HCT116 (cell line): ENCODE data around the gene TFB2M. TPM values are rescaled to one million over a fixed set of nuclear protein-coding genes. Genes with fewer than 3 reads are reported as not detected.

Experiments
- ATAC-seq: fragments of 200-7000 bp; cut with Tn5 transposase; 2 replicates; pipeline ENCODE4 v1.9.1; 2020; ENCODE audit warnings: mild to moderate bottlenecking, moderate library complexity
- BruUV-seq: library from RNA; stranded (reverse); fragments of 400-500 nt; replicated peaks from 2 replicates; lab custom pipeline; 2021; lab: Mats Ljungman, UMichigan
- CTCF ChIA-PET: fragments of 300-600 bp; sonication (Branson Sonifier 250); formaldehyde crosslinking; loops from one replicate; lab custom pipeline; 2021; ENCODE audit warnings: antibody characterized with exemption; lab: Charles Lee
- POLR2A ChIA-PET: fragments of 300-600, 350-600 bp; sonication (Branson Sonifier 250); formaldehyde crosslinking; loops from one replicate; lab custom pipeline; 2021; ENCODE audit warnings: antibody characterized with exemption; lab: Charles Lee
- RAD21 ChIA-PET, 2 experiments: fragments of 300-600 bp; sonication (Branson Sonifier 250); formaldehyde crosslinking; loops; one replicate each; lab custom pipeline; 2023; ENCODE audit warnings: low total read pairs in 2 of 2; ENCODE audit not compliant: uncharacterized antibody in 2 of 2, unreplicated experiment in 2 of 2, low non-redundant PET in 1 of 2; lab: Charles Lee
- DNase-seq: peaks from one replicate; pipeline ENCODE4 v3.0.0-alpha.2; 2010; ENCODE audit warnings: low read depth, low spot score
- H2AFZ ChIP-seq: fragments of 200-600 bp; shearing (Covaris generic), sonication (generic); 2 replicates; pipeline ENCODE4 v1.6.1; 2017; ENCODE audit warnings: low read depth, mixed run types, mixed read lengths, antibody characterized with exemption, low read length; ENCODE audit not compliant: poor library complexity, severe bottlenecking
- H3K27ac ChIP-seq: 2 replicates; pipeline ENCODE4 v1.5.1; 2012; ENCODE audit warnings: low read depth, low read length
- H3K27me3 ChIP-seq: fragments of 200-600 bp; sonication (generic); 2 replicates; pipeline ENCODE4 v1.6.1; 2016; ENCODE audit warnings: mixed run types, low read length, mixed read lengths; ENCODE audit not compliant: insufficient read depth
- H3K36me3 ChIP-seq, 2 experiments: fragments of 200-500 bp in 1 of 2; fragments of 200-600 bp in 1 of 2; sonication (Bioruptor generic) in 1 of 2; sonication (generic) in 1 of 2; 2 replicates each; pipeline versions ENCODE4 v1.5.1 to v1.6.1; 2014 to 2016; ENCODE audit warnings: low read length in 2 of 2, inconsistent platforms in 1 of 2, mixed read lengths in 1 of 2, mixed run types in 1 of 2; ENCODE audit not compliant: insufficient read depth in 2 of 2, control insufficient read depth in 1 of 2
- H3K4me1 ChIP-seq, 2 experiments: fragments of 200-600 bp in 1 of 2; sonication (generic) in 1 of 2; 2 replicates each; pipeline versions ENCODE4 v1.5.1 to v1.6.1; 2012 to 2017; ENCODE audit warnings: low read length in 2 of 2, inconsistent platforms in 1 of 2, mild to moderate bottlenecking in 1 of 2, mixed read lengths in 1 of 2, mixed run types in 1 of 2, moderate library complexity in 1 of 2; ENCODE audit not compliant: insufficient read depth in 2 of 2, control insufficient read depth in 1 of 2
- H3K4me2 ChIP-seq: fragments of 200-600 bp; sonication (generic); 2 replicates; pipeline ENCODE4 v1.6.1; 2017; ENCODE audit warnings: mixed run types, low read length, mixed read lengths
- H3K4me3 ChIP-seq, 2 experiments: fragments of 200-600 bp in 1 of 2; sonication (generic) in 1 of 2; replicated peaks in 1 of 2; 2 replicates each; pipeline ENCODE4 v1.5.1; 2011 to 2016; ENCODE audit warnings: low read length in 2 of 2, control low read depth in 1 of 2, low read depth in 1 of 2, mild to moderate bottlenecking in 1 of 2, mixed read lengths in 1 of 2, mixed run types in 1 of 2
- H3K79me2 ChIP-seq: fragments of 200-600 bp; sonication (generic); 2 replicates; pipeline ENCODE4 v1.6.1; 2017; ENCODE audit warnings: mild to moderate bottlenecking, mixed run types, low read length, moderate library complexity, mixed read lengths; ENCODE audit not compliant: insufficient read depth
- H3K9ac ChIP-seq: fragments of 200-600 bp; sonication (generic); 2 replicates; pipeline ENCODE4 v1.6.1; 2016; ENCODE audit warnings: low read length, mixed read lengths
- H3K9me2 ChIP-seq: fragments of 200-600 bp; sonication (generic), shearing (Covaris generic); 2 replicates; pipeline ENCODE4 v1.6.1; 2017; ENCODE audit warnings: mixed run types, mild to moderate bottlenecking, moderate library complexity; ENCODE audit not compliant: insufficient read depth
- H3K9me3 ChIP-seq, 2 experiments: fragments of 200-500 bp in 1 of 2; fragments of 200-600 bp in 1 of 2; sonication (Bioruptor generic) in 1 of 2; sonication (generic) in 1 of 2; 2 replicates each; pipeline ENCODE4 v1.6.1; 2014 to 2017; ENCODE audit warnings: low read length in 2 of 2, mixed read lengths in 2 of 2, inconsistent platforms in 1 of 2, low read depth in 1 of 2, mild to moderate bottlenecking in 1 of 2, mixed run types in 1 of 2, moderate library complexity in 1 of 2; ENCODE audit not compliant: control insufficient read depth in 1 of 2, insufficient read depth in 1 of 2
- H4K20me1 ChIP-seq: fragments of 200-600 bp; sonication (generic), shearing (Covaris generic); 2 replicates; pipeline ENCODE4 v1.6.1; 2017; ENCODE audit warnings: mixed run types, mild to moderate bottlenecking, moderate library complexity; ENCODE audit not compliant: insufficient read depth
- ATF3 ChIP-seq: IDR thresholded peaks from 2 replicates; pipeline ENCODE4 v1.6.1; 2012
- CBX3 ChIP-seq: IDR thresholded peaks from 2 replicates; pipeline ENCODE4 v1.6.1; 2012; ENCODE audit warnings: low read depth
- CEBPB ChIP-seq: IDR thresholded peaks from 2 replicates; pipeline ENCODE4 v1.6.1; 2012; ENCODE audit warnings: low read depth
- CTCF ChIP-seq, 3 experiments: fragments of 200-600 bp in 1 of 3; sonication (generic) in 1 of 3; IDR thresholded peaks in 2 of 3; conservative IDR thresholded peaks in 1 of 3; 2 replicates each; pipeline ENCODE4 v1.5.1; 2012 to 2017; ENCODE audit warnings: low read depth in 2 of 3, low read length in 2 of 3, antibody characterized with exemption in 1 of 3, borderline replicate concordance in 1 of 3, control low read depth in 1 of 3, mild to moderate bottlenecking in 1 of 3, mixed read lengths in 1 of 3, mixed run types in 1 of 3, moderate library complexity in 1 of 3; ENCODE audit not compliant: insufficient read depth in 1 of 3
- EGR1 ChIP-seq: IDR thresholded peaks from 2 replicates; pipeline ENCODE4 v1.6.1; 2012; ENCODE audit warnings: low read depth
- ELF1 ChIP-seq: IDR thresholded peaks from 2 replicates; pipeline ENCODE4 v1.6.1; 2012; ENCODE audit warnings: low read depth, borderline replicate concordance
- EZH2phosphoT487 ChIP-seq: fragments of 200-600 bp; IDR thresholded peaks from 2 replicates; pipeline ENCODE4 v1.6.1; 2018; ENCODE audit warnings: antibody characterized with exemption, borderline replicate concordance
- FOSL1 ChIP-seq: IDR thresholded peaks from 2 replicates; pipeline ENCODE4 v1.6.1; 2012; ENCODE audit warnings: low read depth
- JUND ChIP-seq: IDR thresholded peaks from 2 replicates; pipeline ENCODE4 v1.6.1; 2012
- MAX ChIP-seq: IDR thresholded peaks from 2 replicates; pipeline ENCODE4 v1.6.1; 2012
- POLR2A ChIP-seq: IDR thresholded peaks from 2 replicates; pipeline ENCODE4 v1.7.0; 2011; ENCODE audit warnings: borderline replicate concordance; ENCODE audit not compliant: insufficient read depth, insufficient read length; ENCODE audit errors: extremely low read depth
- RAD21 ChIP-seq: IDR thresholded peaks from 2 replicates; pipeline ENCODE4 v1.6.1; 2012; ENCODE audit warnings: low read depth, mild to moderate bottlenecking
- REST ChIP-seq: IDR thresholded peaks from 2 replicates; pipeline ENCODE4 v1.6.1; 2012; ENCODE audit warnings: low read depth
- SP1 ChIP-seq: IDR thresholded peaks from 2 replicates; pipeline ENCODE4 v1.6.1; 2012; ENCODE audit warnings: low read depth
- SRF ChIP-seq: IDR thresholded peaks from 2 replicates; pipeline ENCODE4 v1.6.1; 2012; ENCODE audit warnings: low read depth
- TCF7L2 ChIP-seq: IDR thresholded peaks from 2 replicates; pipeline ENCODE4 v1.7.0; 2011; ENCODE audit warnings: borderline replicate concordance, inconsistent platforms; ENCODE audit not compliant: insufficient read depth, insufficient read length; ENCODE audit errors: extremely low read depth
- YY1 ChIP-seq: IDR thresholded peaks from 2 replicates; pipeline ENCODE4 v1.6.1; 2011; ENCODE audit warnings: low read length, low read depth, moderate library complexity, mild to moderate bottlenecking; ENCODE audit not compliant: insufficient replicate concordance; ENCODE audit errors: extremely low read depth
- ZBTB33 ChIP-seq: IDR thresholded peaks from 2 replicates; pipeline ENCODE4 v1.6.1; 2011; ENCODE audit warnings: mild to moderate bottlenecking, low read length, moderate library complexity; ENCODE audit not compliant: insufficient replicate concordance; ENCODE audit errors: extremely low read depth
- ZFX ChIP-seq: fragments of 450-650 bp; IDR thresholded peaks from 2 replicates; pipeline ENCODE4 v1.6.1; 2017
- ZNF274 ChIP-seq: fragments of 200-500 bp; sonication (Bioruptor generic); IDR thresholded peaks from 2 replicates; pipeline ENCODE4 v1.6.1; 2014; ENCODE audit warnings: mild to moderate bottlenecking, low read depth, low read length, inconsistent platforms
- intact Hi-C: fragments of 100-400 bp; cut with micrococcal nuclease; formaldehyde crosslinking; loops from 2 replicates; pipeline ENCODE4 v1.10.0; 2022
- total RNA-seq: library from RNA; stranded (reverse); gene quantifications from one replicate; pipeline ENCODE4 v1.2.1, GENCODE V29; 2021; ENCODE audit not compliant: unreplicated experiment

The TFB2M gene
- total RNA-seq, 1 experiment from 2014 or later = 24.4 TPM

- no peaks in the 10 kb centered on the region for H3K9me2 ChIP-seq
- peaks cover 18% of the 10 kb centered on the region; the same call in 1 of the 2 replicates for H3K79me2 ChIP-seq
- H3K4me2 ChIP-seq = no peak overlapping the region
- CTCF ChIA-PET = no interaction called here
- ATAC-seq = no peak
- 0 out of 4 replicates have a peak, but pooled peaks cover 0 to 3% of the 10 kb centered on the region in 2 experiments for H3K9me3 ChIP-seq
- no peaks in the 10 kb centered on the region for H3K36me3 ChIP-seq
- no peak overlapping the region for H3K9ac ChIP-seq
- no peak overlapping the region for H3K4me3 ChIP-seq
- H4K20me1 ChIP-seq = no peaks in the 10 kb centered on the region
- H3K27ac ChIP-seq = no peak overlapping the region
- DNase-seq = no peak
- no TSS peak for BruUV-seq
- intact Hi-C loops = no loop called here
- H3K4me1 ChIP-seq = no peaks in the 10 kb centered on the region
- POLR2A ChIA-PET = no interaction called here
- H2AFZ ChIP-seq = no peak overlapping the region
- RAD21 ChIA-PET = no interaction called here
- TF ChIP-seq RAD21 = no peak
- TF ChIP-seq ELF1 = no peak
- no peak for TF ChIP-seq JUND
- TF ChIP-seq ZNF274 = no peak
- TF ChIP-seq TCF7L2 = no peak
- TF ChIP-seq ATF3 = no peak
- TF ChIP-seq CEBPB = no peak
- no peak for TF ChIP-seq YY1
- TF ChIP-seq POLR2A = no peak
- no peak for TF ChIP-seq EGR1
- TF ChIP-seq FOSL1 = no peak
- no peak for TF ChIP-seq SP1
- TF ChIP-seq ZFX = no peak
- TF ChIP-seq SRF = no peak
- no peak for TF ChIP-seq EZH2phosphoT487
- no peak for TF ChIP-seq REST
- TF ChIP-seq ZBTB33 = no peak
- TF ChIP-seq MAX = no peak
- no peak for TF ChIP-seq CBX3
- TF ChIP-seq CTCF (IDR thresholded peaks at IDR 0.05 in 2 of 3, conservative IDR thresholded peaks at IDR 0.05 in 1 of 3; ENCODE audit: borderline replicate concordance in 1 of 3, insufficient read depth in 1 of 3, low read depth in 2 of 3, low read length in 2 of 3) = no peak
- H3K27me3 ChIP-seq = no peaks in the 10 kb centered on the region
Measured at GRCh38 chr1:246600579-246600978, 34.5 kb upstream of the TFB2M start.
